ENCODE results near the gene BTBD10.
A peak's percentile ranks its signal among the peaks of the same experiment; 100 is the strongest.
"Not testable (repeated sequence)": the region's sequence is repeated elsewhere in the genome, so short reads cannot be mapped to it uniquely, and the experiment has no call there.

BTBD10 gene

DNA sequence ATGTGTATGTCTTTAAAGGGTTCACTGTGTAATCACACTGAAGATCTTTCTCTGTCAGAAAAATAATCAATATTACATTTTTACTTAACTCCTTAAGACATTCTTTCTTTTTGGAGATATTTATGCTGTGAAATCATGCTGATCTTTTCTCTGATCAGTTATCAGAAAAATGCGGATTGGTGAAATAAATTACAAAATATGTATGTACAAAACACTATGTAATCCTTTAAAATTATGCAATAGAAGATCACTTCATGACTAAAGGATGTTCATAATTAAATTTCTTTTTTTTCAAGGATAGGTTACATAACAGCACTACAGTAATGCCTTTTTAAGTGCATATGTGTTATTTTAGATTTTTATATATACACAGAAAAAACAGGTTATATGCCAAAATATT lies 24.7 kb downstream of the BTBD10 start:
- DNase-seq = no peak

DNA sequence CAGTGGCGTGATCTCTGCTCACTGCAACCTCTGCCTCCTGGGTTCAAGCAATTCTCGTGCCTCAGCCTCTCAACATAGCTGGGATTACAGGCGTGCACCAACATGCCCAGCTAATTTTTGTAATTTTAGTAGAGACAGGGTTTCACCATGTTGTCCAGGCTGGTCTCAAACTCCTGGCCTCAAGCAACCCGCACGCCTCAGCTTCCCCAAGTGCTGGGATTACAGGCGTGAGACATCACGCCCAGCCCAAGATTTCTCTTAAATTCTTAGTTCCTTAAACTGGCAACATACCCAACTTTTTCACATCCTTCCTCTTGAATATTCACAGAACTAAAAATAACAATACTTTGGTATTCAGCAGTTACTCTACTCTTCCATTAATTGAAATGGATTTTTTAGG lies 26.2 kb downstream of the BTBD10 start:
- not testable (repeated sequence) for DNase-seq

DNA sequence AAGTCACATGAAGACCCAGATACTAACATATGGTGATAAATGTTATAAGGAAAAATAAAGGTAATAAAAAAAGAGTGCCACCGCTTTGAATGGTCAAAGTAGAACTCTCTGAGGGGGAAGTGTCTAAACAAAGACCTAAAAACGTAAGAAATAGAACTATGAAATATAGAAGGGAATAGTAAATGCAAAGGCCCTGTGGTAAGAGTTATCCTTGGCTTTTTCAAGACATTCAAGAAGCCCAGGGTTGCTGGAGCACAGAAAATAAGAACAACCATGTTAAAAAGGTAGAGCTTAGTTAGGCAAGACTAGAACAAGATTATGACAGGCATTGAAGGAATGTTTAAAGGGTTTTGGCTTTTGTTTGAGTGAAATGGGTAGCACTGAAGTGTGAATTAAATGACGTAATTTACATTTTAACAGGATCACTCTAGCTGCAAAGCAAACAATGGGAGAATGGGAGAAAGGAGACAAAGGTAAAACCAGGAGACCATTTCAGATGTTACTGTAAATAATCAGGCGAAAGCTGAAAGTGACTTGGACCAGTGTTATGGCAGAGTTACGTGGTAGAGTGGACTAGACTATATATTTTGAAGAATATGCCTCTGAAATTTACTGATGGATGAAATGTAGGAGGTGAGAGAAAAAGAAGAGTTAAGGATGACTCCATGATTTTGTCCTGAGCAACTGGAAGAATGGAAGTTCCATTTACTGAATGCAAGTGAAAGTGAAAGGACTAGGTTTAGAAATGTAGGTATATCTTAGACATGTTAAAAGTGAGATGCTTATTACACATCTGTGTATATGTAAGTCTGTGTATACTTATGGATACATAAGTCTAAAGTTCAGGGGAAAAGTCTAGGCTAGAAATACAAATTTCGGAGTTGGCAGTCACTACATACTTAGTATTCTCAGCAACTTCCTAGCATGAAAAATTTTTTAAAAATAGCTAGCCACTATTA lies 28.5 kb downstream of the BTBD10 start:
- no peak for DNase-seq

DNA sequence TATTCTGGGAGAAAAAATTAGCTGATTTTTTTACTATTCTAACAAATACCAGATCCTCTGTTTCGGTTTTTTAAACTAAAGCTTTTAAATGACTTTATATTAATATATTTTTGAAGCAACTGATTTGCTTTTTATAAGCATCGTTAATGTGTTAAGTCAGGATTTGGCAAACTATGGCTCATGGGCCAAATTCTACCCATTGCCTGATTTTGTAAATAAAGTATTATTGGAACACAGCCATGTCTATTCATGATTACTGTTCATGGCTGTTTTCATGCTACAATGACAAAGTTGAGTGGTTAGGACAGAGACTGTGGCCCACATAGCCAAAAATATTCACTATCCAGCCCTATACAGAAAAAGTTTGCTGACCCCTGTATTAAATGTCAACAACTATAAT lies 29.6 kb downstream of the BTBD10 start:
- no peak for DNase-seq

DNA sequence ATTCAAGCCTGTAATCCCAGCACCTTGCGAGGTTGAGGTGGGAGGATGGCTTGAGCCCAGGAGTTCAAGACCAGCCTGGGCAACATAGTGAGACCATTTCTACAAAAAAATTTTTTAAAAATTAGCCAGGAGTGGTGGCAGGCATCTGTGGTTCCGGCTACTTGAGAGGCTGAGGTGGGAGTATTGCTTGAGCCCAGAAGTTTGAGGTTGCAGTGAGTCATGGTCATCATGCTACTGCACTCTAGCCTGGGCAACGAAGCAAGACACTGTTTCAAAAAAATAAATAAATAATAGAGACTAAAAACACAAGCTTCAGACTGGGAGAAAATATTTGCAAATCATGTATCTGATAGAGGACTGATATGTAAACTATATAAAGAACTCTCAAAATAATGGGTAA lies 33.2 kb downstream of the BTBD10 start:
- no peak for DNase-seq

DNA sequence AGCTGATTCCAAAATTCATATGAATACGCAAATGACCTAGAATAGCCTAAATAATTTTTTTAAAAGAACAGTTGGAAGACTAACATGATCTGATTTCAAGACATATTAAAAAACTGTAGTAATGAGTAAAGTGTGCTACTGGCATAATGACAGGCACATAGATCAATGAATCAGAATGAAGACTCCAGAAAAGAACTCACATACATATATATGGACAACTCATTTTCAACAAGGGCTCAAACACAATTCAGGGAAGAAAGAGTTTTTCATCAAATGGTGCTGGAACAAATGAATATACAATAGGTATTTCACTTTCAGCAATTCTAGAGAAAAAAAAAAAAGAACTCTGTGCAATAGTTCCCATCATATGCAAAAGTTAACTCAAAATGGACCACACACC lies 33.7 kb downstream of the BTBD10 start:
- no peak for DNase-seq

DNA sequence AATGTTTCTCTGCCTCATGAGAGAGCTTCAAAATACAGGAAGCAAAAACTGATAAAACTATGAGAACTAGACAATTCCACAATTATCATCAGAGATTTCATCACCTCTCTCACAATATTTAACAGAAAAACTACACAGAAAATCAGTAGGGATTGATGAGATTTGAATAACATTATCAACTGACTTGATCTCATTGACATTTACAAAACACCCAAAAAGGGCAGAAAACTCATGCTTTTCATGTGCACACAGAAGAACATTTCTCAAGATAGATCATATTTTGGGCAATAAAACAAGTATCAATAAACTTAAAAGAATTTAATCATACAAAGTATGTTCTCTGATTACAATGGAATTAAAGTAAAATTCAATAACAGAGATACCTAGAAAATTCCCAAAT lies 35.6 kb downstream of the BTBD10 start:
- no peak for DNase-seq

DNA sequence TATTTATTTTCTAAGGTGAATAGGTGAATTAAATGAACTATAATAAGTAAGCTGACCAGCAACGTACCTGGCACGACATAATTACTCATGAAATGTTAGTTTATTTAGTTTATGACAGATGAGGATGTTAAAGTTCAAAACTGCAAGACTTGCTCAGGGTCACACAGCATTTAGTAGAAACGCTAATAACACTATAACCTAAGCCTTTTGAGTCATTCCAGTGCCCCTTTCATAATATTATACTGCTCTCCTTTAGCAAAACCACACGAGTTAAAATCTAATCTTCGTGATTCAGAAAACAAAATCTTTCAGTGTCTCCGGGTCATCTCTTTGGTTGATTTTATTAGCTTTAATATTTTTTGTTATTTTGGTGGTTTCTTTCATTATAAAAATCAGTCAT lies 39.6 kb downstream of the BTBD10 start:
- no peak for DNase-seq

DNA sequence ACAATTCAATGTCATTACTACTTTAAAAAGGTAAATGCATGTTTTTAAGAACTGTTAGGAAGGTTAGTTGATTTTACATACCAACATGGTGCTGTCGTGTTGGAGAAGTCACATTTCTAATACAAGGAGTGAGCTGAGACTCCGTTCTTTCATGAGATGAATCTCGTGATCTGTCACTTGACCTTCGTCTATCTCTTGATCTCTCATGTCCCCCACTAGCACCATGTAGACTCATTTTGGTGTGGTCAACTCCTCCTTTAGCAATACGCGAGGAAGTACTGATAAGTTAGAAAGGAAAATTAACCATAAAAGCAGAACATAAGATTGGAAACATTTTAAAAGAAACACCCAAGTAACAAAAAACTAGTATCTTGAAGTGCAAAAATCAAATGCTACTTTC lies 41.5 kb downstream of the BTBD10 start:
- DNase-seq = no peak

DNA sequence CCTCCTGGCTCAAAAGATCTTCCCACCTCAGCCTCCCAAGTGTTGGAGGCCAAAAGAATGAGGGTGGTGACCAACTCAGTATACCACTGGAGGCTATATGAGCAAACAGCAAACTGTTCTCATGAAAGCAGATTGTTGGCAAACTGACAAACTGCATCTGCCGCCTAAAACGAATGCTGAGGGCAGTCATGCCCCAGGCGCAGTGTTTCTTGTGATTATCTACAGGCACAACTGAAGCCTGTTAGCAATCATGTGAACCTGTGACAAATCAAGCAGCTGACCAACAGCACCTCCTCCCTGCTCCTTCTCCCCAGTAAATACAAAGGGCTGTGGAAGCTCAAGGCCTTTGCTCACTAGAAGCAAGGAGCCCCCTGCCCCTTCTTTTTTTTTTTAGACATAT lies 47.8 kb downstream of the BTBD10 start:
- no peak for DNase-seq

DNA sequence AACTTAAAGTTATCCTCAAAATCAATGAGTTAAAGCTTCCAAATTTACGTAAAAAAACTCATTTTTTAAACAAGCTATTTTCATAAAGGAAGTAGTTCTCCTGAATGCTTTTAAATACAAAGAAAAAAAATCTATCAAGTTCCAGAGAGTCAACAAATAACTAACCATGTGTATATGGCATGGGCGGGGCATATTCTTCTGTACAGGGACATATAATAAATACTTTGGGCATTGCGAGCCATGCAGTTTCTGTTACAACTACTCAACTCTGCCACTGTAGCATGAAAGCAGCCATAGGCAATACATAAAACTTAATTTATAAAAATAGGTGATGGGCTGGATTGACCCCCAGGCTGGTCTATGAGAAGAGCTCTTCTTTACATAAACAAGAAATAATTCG lies 57.8 kb downstream of the BTBD10 start:
- DNase-seq = no peak

DNA sequence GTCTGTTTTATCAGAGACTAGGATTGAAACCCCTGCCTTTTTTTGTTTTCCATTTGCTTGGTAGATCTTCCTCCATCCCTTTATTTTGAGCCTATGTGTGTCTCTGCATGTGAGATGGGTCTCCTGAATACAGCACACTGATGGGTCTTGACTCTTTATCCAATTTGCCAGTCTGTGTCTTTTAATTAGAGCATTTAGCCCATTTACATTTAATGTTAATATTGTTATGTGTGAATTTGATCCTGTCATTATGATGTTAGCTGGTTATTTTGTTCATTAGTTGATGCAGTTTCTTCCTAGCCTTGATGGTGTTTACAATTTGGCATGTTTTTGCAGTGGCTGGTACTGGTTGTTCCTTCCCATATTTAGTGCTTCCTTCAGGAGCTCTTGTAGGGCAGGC lies 64.7 kb downstream of the BTBD10 start:
- not testable (repeated sequence) for DNase-seq

DNA sequence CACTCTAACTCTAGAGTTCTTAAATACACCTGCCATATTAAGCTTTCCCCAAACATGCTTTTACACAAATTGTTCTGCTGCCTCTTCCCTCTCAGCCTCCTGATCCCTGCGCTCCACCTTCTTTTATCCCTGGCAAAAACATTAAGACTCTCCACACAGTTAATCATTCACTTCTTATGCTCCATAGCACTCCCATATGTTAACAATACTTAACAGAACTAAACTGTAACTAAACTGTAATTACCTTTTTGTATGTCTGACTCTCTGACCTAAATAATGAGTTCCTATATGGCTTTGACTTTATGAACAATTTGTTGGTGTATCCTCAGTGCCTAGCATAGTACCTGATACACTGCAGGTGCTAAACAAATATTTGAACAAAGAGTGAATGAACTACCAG lies 71.8 kb downstream of the BTBD10 start:
- no peak for DNase-seq

DNA sequence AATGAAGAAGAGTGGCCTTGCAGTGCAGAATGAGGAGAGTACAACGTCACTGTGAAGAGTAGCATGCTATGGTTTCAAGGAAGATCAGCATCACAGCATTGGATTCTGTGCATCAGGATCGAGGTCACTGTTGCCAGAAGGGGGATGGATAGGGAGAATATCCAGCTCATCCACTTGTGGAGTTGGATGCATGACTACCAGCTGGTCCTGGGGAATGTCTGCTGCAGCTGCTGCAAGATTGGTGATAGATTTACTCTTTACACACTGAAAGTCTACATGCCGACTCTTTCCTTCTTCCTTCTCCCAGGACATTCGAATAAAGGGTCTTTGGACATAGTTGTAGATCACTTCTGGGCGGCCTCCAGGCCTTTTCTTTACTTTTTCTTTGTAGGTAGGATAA lies 74.3 kb downstream of the BTBD10 start:
- DNase-seq = no peak

DNA sequence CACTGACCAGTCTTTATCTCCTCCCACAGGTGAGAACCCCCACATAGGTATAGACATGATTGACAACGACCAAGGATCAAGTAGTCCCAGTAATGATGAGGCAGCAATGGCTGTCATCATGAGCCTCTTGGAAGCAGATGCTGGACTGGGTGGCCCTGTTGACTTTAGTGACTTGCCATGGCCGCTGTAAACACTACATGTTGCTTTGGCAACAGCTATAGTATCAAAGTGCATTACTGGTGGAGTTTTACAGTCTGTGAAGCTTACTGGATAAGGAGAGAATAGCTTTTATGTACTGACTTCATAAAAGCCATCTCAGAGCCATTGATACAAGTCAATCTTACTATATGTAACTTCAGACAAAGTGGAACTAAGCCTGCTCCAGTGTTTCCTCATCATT lies 76.5 kb downstream of the BTBD10 start:
- DNase-seq = no peak

DNA sequence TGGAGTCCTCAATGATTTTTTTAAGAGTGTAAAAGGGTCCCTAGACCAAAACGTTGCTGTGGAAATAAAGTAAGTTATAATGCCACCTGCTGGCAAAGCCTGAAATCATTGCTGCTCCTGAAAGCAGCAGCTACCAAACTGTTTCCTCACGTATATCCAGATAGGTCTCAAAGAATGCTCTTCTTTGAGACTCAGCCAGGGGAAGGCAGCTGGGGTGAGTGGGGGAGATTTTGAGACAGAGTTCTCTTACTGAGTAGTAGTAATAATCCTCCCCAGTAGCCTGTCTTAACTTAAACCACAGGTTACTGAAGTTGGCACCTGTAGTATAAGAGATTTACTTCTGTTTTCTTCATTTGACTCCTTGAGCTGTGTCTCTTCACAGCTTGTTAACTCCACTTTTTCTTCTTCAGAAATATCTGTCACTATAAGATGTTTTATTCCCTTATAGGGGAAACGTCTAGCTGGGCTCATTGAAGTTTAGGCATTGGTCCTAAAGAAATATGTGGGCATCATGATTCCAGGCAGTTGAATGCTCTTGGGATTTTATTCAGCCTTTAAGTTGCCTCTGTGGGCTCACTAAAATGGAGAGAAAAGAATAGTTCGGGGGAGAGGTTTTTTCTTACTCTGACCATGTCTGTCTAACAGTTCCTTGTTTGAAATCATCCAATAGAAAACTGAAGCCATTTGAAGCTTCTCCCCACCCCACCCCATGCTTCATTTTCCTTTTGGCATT lies 77.9 kb downstream of the BTBD10 start:
- DNase-seq = peak; percentile 16 to 19

DNA sequence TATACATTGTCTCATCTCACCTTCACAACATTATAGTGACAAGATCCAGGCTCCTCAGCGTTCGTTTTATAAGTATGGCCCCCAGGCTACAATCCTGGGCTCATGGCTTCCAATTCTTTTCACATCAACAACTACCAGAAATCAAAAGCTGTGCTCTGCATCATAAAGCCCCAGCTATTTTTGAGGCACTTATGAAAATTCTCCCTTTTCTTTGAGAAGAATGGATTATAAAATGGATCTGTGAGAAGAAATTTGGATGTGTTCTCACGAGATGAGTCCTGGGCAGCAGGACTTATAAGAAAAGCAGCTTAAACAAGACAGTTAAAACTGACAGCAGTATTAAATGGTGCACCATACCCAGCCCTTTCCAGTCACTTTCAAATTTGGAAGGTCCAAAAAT lies 80.3 kb downstream of the BTBD10 start:
- DNase-seq = no peak

DNA sequence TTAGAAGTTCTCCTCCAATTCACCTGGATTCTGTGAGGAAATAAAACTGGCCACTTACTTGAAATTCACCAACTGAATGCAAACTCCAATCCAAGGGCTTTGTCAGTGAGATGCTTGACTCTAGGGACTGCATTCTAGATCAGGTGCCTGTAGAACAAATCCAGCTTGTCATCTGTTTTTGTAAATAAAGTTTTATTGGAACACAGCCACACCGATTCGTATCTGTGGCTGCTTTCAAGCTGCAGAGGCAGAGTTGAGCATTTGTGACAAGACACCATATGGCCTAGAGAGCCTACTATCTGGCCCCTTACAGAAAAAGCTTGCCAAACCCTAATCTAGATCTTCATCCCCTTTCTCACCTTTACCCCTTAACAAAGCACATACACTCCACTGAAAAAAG lies 82.3 kb downstream of the BTBD10 start:
- DNase-seq = no peak

DNA sequence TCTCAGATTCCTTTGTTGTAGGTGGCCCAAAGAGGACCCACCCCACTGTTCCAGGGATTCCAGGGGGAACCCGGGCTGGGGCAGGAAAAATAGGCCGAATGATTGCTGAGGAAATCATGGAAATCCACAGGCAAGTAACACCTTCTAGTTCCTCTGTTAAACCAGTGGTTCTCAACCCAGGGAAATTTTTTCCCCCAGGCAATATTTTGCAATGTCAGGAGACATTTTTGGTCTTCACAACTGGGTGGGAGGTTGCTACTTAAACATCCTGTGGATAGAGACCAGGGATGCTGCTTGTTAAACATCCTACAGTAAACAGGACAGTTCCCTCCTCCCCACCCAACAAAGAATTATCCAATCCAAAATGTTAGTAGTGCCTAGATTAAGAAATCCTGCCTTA lies 84.7 kb downstream of the BTBD10 start:
- no peak for DNase-seq

DNA sequence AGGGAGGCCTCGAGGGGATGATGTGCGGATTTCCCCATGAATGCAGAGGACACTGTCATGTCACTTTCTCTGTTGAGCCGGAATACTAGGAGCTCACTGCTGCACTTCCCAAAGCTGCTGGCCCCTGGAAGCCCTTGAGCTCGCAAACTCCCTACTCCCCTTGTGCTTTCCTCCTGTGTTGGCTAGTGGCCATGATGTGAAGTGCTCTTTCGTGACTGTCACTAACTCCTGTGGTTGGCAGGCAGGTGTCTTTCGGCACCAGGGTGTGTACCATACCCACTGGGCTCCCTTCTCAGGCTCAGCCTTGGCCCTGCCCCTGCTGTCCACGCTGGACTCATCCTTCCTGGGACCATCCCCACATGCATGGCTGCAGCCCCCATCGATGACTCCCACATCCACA lies 86.2 kb downstream of the BTBD10 start:
- DNase-seq = no peak

DNA sequence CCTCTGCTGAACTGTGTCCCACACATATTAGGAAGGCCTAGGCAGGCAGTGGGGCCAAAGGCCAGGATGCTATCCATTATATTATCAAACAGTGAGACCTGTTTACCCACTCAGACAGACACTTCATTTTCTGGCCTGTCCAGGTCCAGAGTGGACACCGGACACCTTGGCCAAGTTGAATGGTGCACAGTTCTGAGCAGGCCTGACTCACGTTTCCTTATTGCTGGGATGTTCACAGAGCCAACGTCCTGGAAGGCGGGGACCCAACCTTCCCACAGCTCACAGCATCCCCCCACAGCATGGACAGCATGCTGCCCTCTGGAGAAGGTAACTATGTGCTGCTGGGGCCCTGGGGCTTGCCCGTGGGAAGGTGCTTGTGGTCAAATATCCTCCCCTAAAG lies 86.6 kb downstream of the BTBD10 start:
- DNase-seq = no peak

DNA sequence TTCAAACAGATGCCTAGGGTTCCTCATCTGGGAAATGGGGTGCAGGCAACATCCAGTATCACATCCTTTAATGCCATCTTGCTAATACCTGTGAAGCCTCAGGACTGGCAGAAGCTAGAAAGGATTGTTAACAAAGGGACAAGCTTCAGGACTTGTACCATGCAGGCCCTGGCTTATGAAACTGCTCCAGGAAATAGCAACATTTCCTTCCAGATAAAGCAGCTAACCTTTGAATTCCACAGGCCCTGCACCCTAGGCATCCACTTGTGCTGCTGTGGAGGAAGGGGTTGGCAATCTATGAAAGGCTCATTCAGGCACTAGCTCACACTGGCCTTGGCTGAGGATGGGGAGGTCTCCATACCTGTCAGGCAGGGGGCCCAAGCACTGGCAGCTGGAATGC lies 87.2 kb downstream of the BTBD10 start:
- no peak for DNase-seq

DNA sequence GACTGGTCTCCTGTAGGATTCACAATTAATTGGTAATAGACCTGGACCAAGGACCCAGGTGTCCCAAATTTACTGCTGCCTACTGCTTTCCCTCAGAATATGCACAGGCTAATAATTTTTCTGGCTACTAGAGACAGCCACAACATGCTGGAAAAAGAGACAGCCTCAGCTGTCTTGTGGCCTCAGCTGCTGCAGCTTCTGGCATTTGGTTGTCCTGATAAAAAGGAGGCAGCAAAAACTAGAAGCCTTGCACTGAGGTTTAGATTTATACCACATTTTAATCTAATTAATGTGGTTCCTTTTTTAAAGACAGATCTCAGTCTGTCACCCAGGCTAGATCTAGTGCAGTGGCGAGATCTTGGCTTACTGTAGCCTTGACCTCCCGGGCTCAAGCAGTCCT lies 89.8 kb downstream of the BTBD10 start:
- no peak for DNase-seq

DNA sequence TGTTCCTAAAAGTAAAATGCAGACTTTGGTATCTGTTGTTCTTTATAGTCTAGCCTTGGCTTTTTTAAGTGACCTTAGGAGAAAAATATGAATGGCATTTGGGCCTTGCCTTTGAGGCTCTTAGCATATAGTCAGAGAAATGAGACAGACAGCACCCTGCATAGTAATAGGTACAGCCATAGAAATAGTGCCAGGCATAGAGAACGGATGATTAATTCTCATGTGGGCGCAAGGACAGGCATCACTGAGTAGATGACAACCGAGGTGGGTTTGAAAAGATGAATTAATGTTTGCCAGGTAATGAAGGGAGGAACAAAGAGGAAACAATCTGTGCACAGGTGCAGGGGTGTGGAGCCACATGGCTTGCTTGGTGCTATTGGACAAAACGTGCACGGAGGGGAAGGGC lies 95.0 kb downstream of the BTBD10 start:
- DNase-seq = no peak

Measured in stimulated activated CD4-positive, alpha-beta T cell treated with anti-CD3 and anti-CD28 coated beads, Interleukin-2, amount 100 ng/mL, for 48 hours (primary cell).